K562 (cell line): ENCODE measurements around the gene PARP14.

Experiments used
- KLF6 ChIP-seq: fragments of 250-450 bp; sonication (Bioruptor Pico); IDR thresholded peaks from 2 replicates; pipeline ENCODE4 v1.4.0; 2020; ENCODE audit warnings: mild to moderate bottlenecking, moderate library complexity, borderline replicate concordance
- ZNF133 ChIP-seq: fragments of 250-450 bp; sonication (Bioruptor Pico); IDR thresholded peaks from 2 replicates; pipeline ENCODE4 v1.4.0; 2020; ENCODE audit warnings: mild to moderate bottlenecking
- ZNF174 ChIP-seq: fragments of 250-450 bp; sonication (Bioruptor Pico); IDR thresholded peaks from 2 replicates; pipeline ENCODE4 v1.4.0; 2020; ENCODE audit warnings: mild to moderate bottlenecking
- ZNF175 ChIP-seq: fragments of 200-800 bp; sonication (Bioruptor generic); IDR thresholded peaks from 2 replicates; pipeline ENCODE4 v1.6.1; 2016; ENCODE audit warnings: low read depth, mild to moderate bottlenecking, missing genetic modification characterization, missing compliant biosample characterization
- ZNF644 ChIP-seq: fragments of 200-800 bp; sonication (Bioruptor generic); IDR thresholded peaks from 2 replicates; pipeline ENCODE4 v1.6.1; 2016; ENCODE audit warnings: low read depth, missing genetic modification characterization, missing compliant biosample characterization

DNA sequence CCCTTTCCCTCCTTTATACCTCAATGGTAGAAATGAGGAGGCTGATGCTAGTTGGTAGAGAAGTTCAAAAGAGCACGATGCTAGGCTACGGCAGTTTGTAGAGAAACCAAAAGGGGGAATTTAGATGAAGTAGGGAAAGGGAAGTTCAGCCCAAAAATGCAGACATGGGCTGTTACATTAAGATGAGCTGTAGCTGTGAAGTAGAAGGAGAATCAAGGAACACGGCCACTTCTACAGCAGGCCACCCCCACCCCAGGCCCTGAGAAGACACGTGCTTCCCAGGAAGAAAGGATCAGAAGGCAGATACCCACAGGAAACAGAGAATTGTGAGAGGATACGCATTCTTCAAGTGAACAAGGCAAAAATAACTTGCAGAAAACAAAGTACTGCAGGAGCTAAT is 2.1 kb upstream of the PARP14 start:
- TF ChIP-seq ZNF174 (CRISPR knock-in tag) (no peak), ZNF644 (tag) (no peak), ZNF133 (CRISPR knock-in tag) (no peak), ZNF175 (CRISPR knock-in tag) (no peak), KLF6 (CRISPR knock-in tag) (no peak)
